ENCODE measurements around the gene BLTP3B. TPM values are rescaled to one million over a fixed set of nuclear protein-coding genes. Genes with fewer than 3 reads are reported as not detected.

BLTP3B gene
- total RNA-seq, 1 donor: 55.7 TPM

DNA sequence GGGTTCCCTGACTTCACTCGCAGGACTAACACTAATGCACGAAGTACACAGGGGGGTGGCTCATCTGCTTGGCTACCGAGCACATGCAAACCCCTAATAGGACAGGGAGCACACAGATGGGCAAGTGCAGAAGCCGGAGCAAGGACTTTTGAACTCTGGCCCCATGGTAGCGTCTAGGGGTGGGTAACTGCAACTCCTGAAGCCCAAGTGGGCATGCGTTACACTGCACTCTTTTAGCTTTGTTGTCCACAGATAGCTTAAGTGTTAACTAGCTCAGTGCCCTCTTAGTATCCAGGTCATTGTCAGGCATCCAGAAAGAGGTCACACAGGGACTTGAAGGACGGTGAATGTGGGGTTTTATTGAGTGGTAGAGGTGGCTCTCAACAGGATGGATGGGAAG, 3.0 kb upstream of the BLTP3B start:
- TF ChIP-seq, protein P1, sequence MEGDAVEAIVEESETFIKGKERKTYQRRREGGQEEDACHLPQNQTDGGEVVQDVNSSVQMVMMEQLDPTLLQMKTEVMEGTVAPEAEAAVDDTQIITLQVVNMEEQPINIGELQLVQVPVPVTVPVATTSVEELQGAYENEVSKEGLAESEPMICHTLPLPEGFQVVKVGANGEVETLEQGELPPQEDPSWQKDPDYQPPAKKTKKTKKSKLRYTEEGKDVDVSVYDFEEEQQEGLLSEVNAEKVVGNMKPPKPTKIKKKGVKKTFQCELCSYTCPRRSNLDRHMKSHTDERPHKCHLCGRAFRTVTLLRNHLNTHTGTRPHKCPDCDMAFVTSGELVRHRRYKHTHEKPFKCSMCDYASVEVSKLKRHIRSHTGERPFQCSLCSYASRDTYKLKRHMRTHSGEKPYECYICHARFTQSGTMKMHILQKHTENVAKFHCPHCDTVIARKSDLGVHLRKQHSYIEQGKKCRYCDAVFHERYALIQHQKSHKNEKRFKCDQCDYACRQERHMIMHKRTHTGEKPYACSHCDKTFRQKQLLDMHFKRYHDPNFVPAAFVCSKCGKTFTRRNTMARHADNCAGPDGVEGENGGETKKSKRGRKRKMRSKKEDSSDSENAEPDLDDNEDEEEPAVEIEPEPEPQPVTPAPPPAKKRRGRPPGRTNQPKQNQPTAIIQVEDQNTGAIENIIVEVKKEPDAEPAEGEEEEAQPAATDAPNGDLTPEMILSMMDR (IDR thresholded peaks at IDR 0.05; ENCODE audit: extremely low read depth, low read depth, low read length): no peak
- no peak overlapping the region for H3K27ac ChIP-seq (ENCODE audit: low read depth, low read length)

DNA sequence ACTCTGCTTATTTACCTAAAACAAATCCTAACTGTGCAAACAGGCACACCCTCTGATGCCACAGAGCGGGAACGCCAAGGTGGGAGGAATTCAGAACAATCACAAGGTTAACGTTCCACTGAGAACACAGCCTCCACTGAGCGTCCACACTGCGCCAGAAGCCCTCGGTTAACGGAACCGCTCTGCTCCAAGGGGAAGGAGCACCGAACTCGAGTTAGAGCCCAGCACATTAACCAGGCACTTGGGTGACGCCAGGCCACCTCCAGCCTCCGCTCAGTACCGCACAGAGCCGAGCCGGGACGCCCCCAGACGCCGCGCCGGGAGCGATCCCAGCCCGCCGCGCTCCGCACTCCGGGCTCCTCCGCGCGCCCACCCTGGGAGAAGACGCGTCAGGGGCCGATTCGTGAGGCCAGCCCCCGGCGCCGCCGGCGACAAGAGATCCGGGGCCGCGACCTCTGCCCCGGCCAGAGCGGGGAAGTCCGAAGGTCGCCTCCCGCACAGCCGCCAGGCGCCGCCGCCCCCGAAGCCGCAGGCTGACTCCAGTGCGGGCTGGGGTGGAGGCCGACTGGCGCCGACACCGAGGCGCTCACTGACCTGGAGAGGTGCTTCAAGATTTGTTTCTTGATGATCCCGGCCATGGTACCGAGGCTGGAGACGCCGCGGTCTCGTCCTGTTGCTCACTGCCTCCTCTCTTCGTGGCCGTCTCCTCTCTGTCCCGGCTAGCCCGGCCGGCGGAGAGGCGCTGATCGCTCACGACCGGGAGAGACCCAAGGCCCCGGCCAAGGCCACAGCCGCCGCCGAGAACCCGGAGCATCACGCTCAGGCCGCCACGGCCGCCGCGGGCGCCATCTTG, 450 bp downstream of the BLTP3B start:
- Histone ChIP-seq H3K4me2 (ENCODE audit: insufficient read depth, low read length) (peak overlapping the region; percentile 96), H3K79me2 (ENCODE audit: insufficient read depth, low read length) (peaks cover 48% of the 10 kb centered on the region), H3K4me1 (ENCODE audit: insufficient read depth, low read length) (peaks cover 32% of the 10 kb centered on the region), H3K9me3 (ENCODE audit: low read depth, low read length) (no peaks in the 10 kb centered on the region), H2AFZ (ENCODE audit: low read length) (peak overlapping the region; percentile 95), H3K27me3 (ENCODE audit: insufficient read depth, low read length) (no peaks in the 10 kb centered on the region), H3K27ac (ENCODE audit: low read depth, low read length) (peak overlapping the region; percentile 95), H3K36me3 (ENCODE audit: insufficient read depth, low read length) (no peaks in the 10 kb centered on the region), H4K20me1 (ENCODE audit: insufficient read depth, low read length) (peaks cover 23% of the 10 kb centered on the region), H3K4me3 (ENCODE audit: insufficient read depth, low read length) (peak overlapping the region; percentile 96)
- TF ChIP-seq, protein P1 (IDR thresholded peaks at IDR 0.05; ENCODE audit: extremely low read depth, low read depth, low read length): no peak
- DNase-seq (ENCODE audit: insufficient read length, low spot score, missing footprints): peak; percentile 74

More for the DNA sequence above, 3.0 kb upstream of the BLTP3B start:
- Histone ChIP-seq H3K79me2 (ENCODE audit: insufficient read depth, low read length) (peaks cover 15% of the 10 kb centered on the region), H4K20me1 (ENCODE audit: insufficient read depth, low read length) (no peaks in the 10 kb centered on the region), H3K4me1 (ENCODE audit: insufficient read depth, low read length) (peaks cover 6% of the 10 kb centered on the region), H3K27me3 (ENCODE audit: insufficient read depth, low read length) (no peaks in the 10 kb centered on the region), H3K36me3 (ENCODE audit: insufficient read depth, low read length) (no peaks in the 10 kb centered on the region), H2AFZ (ENCODE audit: low read length) (no peak overlapping the region), H3K9me3 (ENCODE audit: low read depth, low read length) (no peaks in the 10 kb centered on the region), H3K4me2 (ENCODE audit: insufficient read depth, low read length) (no peak overlapping the region), H3K4me3 (ENCODE audit: insufficient read depth, low read length) (no peak overlapping the region)
- DNase-seq (ENCODE audit: insufficient read length, low spot score, missing footprints): no peak

DNA sequence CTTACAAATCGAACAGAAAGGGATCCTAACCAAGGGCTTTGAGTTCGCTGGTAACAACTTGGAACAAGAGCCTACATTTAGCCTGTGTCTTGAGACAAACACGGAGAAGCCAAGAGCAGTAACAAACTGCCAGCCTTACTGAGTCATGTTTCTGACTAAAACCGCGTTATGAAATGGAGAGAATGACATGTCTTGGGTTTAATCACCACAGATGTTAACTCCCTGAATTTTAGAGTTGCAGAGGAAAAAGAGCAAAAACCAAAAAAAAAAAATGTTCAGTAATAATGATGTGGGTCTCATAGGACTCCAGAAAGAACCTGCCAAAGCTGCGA, 1.0 kb downstream of the BLTP3B start:
- H3K4me2 ChIP-seq (ENCODE audit: insufficient read depth, low read length): peak overlapping the region; percentile 96
- H3K4me3 ChIP-seq (ENCODE audit: insufficient read depth, low read length): peak overlapping the region; percentile 96
- peaks cover 25% of the 10 kb centered on the region for H4K20me1 ChIP-seq (ENCODE audit: insufficient read depth, low read length)
- no peaks in the 10 kb centered on the region for H3K36me3 ChIP-seq (ENCODE audit: insufficient read depth, low read length)
- peaks cover 54% of the 10 kb centered on the region for H3K79me2 ChIP-seq (ENCODE audit: insufficient read depth, low read length)
- TF ChIP-seq, protein P1 (IDR thresholded peaks at IDR 0.05; ENCODE audit: extremely low read depth, low read depth, low read length): no peak
- DNase-seq (ENCODE audit: insufficient read length, low spot score, missing footprints): peak; percentile 89
- H3K27ac ChIP-seq (ENCODE audit: low read depth, low read length): peak overlapping the region; percentile 95
- no peaks in the 10 kb centered on the region for H3K9me3 ChIP-seq (ENCODE audit: low read depth, low read length)
- H2AFZ ChIP-seq (ENCODE audit: low read length): peak overlapping the region; percentile 95
- H3K4me1 ChIP-seq (ENCODE audit: insufficient read depth, low read length): peaks cover 32% of the 10 kb centered on the region
- no peaks in the 10 kb centered on the region for H3K27me3 ChIP-seq (ENCODE audit: insufficient read depth, low read length)

DNA sequence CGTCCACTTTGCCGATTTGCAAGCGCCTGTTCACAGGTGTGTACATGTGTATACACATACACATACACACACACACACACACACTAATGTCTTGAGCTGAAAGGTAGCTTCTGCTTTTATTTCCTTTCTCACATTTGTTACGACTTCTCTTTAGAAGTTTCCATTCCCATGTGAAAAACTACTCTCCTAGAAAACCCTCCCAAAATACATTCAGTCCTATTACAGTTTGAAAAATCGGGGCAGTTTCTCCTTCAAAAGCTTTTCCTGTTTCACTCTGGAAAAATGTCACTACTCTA, 3.9 kb downstream of the BLTP3B start:
- no peaks in the 10 kb centered on the region for H3K36me3 ChIP-seq (ENCODE audit: insufficient read depth, low read length)
- H2AFZ ChIP-seq (ENCODE audit: low read length): no peak overlapping the region
- peaks cover 35% of the 10 kb centered on the region for H4K20me1 ChIP-seq (ENCODE audit: insufficient read depth, low read length)
- no peak for DNase-seq (ENCODE audit: insufficient read length, low spot score, missing footprints)
- no peaks in the 10 kb centered on the region for H3K27me3 ChIP-seq (ENCODE audit: insufficient read depth, low read length)
- H3K79me2 ChIP-seq (ENCODE audit: insufficient read depth, low read length): peaks cover 82% of the 10 kb centered on the region
- peak overlapping the region; percentile 51 for H3K4me2 ChIP-seq (ENCODE audit: insufficient read depth, low read length)
- no peak overlapping the region for H3K4me3 ChIP-seq (ENCODE audit: insufficient read depth, low read length)
- TF ChIP-seq, protein P1 (IDR thresholded peaks at IDR 0.05; ENCODE audit: extremely low read depth, low read depth, low read length): no peak
- H3K4me1 ChIP-seq (ENCODE audit: insufficient read depth, low read length): peaks cover 32% of the 10 kb centered on the region
- H3K9me3 ChIP-seq (ENCODE audit: low read depth, low read length): no peaks in the 10 kb centered on the region
- no peak overlapping the region for H3K27ac ChIP-seq (ENCODE audit: low read depth, low read length)
